WTC11 (cell line): Measurements from ENCODE around the gene CLTB.

ENCODE experiments used
- CTCF ChIP-seq: fragments of 200-600 bp; IDR thresholded peaks from 2 replicates; pipeline ENCODE4 v1.8.0; 2022; ENCODE audit warnings: antibody characterized with exemption
- TEAD1 ChIP-seq: sonication (generic); formaldehyde crosslinking; IDR thresholded peaks from 2 replicates; pipeline ENCODE4 v1.8.0; 2022; ENCODE audit warnings: mild to moderate bottlenecking, missing genetic modification reagents
- TF ChIP-seq, protein P1 (sequence below): sonication (generic); formaldehyde crosslinking; IDR thresholded peaks from 2 replicates; pipeline ENCODE4 v1.8.1; 2022; ENCODE audit warnings: mild to moderate bottlenecking, missing genetic modification reagents, moderate library complexity, borderline replicate concordance

- no peak for TF ChIP-seq TEAD1 (CRISPR knock-in tag)
- no peak for TF ChIP-seq CTCF
- TF ChIP-seq, protein P1, sequence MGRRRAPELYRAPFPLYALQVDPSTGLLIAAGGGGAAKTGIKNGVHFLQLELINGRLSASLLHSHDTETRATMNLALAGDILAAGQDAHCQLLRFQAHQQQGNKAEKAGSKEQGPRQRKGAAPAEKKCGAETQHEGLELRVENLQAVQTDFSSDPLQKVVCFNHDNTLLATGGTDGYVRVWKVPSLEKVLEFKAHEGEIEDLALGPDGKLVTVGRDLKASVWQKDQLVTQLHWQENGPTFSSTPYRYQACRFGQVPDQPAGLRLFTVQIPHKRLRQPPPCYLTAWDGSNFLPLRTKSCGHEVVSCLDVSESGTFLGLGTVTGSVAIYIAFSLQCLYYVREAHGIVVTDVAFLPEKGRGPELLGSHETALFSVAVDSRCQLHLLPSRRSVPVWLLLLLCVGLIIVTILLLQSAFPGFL (CRISPR knock-in tag), result no peak
These were observed 24.8 kb upstream of the CLTB start for GRCh38 chr5:176440927-176441706.
